ENCODE data around the gene SQOR. TPM values are rescaled to one million over a fixed set of nuclear protein-coding genes. Genes with fewer than 3 reads are reported as not detected.

Gene SQOR
- total and polyA plus RNA-seq, 2 of the 4 experiments (the other 2 are of a cell fraction), result 22.1 to 40.3 TPM

DNA sequence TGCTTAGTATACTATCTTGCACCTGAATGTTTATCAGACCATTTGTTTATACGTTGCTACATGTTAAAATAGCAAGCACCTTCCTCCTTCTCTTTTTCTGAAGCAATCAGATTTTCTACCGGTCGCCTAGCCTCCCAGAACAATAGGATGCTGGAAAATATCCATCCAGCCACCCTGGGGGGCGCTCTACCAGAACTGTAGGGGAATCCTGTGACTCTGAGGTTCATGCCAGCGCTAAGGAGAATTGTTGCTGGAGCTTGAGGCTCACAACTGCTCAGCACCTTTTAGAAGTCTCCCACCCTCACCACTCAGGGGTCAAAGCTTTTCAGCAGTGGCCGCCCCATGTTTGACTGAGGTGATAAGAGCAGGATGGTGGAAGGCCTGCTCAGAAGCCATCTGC is 27.5 kb downstream of the SQOR start:
- CTCF ChIA-PET, result no interaction called here

More for the DNA sequence above, 27.5 kb downstream of the SQOR start:
- Histone ChIP-seq H3K4ac (ENCODE audit: low read depth, low read length) (no peak overlapping the region), H4K5ac (ENCODE audit: low read depth, low read length) (no peak overlapping the region), H3K27ac (ENCODE audit: insufficient read depth, low read length) (no peak overlapping the region), H3K27me3 (ENCODE audit: control insufficient read depth, insufficient read depth, low read length) (no peaks in the 10 kb centered on the region), H2AK5ac (ENCODE audit: low read depth, low read length) (no peak overlapping the region), H3K4me1 (ENCODE audit: control insufficient read depth, insufficient read depth, low read length) (peaks cover 3% of the 10 kb centered on the region), H2AK9ac (replicated peaks; ENCODE audit: low read depth, low read length, poor library complexity) (peak overlapping the region; percentile 62), H4K91ac (ENCODE audit: insufficient read depth, low read depth, low read length) (no peak overlapping the region), H3K79me1 (ENCODE audit: low read depth in 1 of 2, low read length in 2 of 2) (no peaks in the 10 kb centered on the region; a peak in 1 of 4 replicates), H2BK120ac (ENCODE audit: low read depth, low read length) (no peak overlapping the region), H4K8ac (ENCODE audit: low read depth in 2 of 2, low read length in 2 of 2) (no peak overlapping the region), H3K18ac (ENCODE audit: low read depth, low read length) (no peak overlapping the region), H2BK20ac (ENCODE audit: low read depth, low read length) (no peak overlapping the region), H2AFZ (replicated peaks; ENCODE audit: low read length, poor library complexity) (peak overlapping the region; percentile 38), H2BK5ac (ENCODE audit: low read depth, low read length, poor library complexity, severe bottlenecking) (no peak overlapping the region), H4K20me1 (ENCODE audit: insufficient read depth, low read length) (no peaks in the 10 kb centered on the region), H3K9me1 (ENCODE audit: insufficient read depth, low read length) (no peaks in the 10 kb centered on the region), H3K14ac (replicated peaks; ENCODE audit: low read depth, low read length) (no peak overlapping the region), H3K56ac (ENCODE audit: extremely low read depth, insufficient read depth, low read length) (no peak overlapping the region), H2BK15ac (ENCODE audit: low read depth, low read length) (no peak overlapping the region), H3K23ac (ENCODE audit: low read depth, low read length) (no peak overlapping the region), H3K36me3 (ENCODE audit: control insufficient read depth, insufficient read depth, low read length) (peaks cover 7% of the 10 kb centered on the region; the same call in 1 of the 2 replicates), H3K9me3 (ENCODE audit: control insufficient read depth, insufficient read depth, low read length) (no peaks in the 10 kb centered on the region), H3K4me2 (ENCODE audit: low read depth, low read length) (no peak overlapping the region), H3K9ac (ENCODE audit: low read depth, low read length) (no peak overlapping the region), H3K4me3 (ENCODE audit: insufficient read depth, low read depth, low read length) (no peak overlapping the region)
- in situ Hi-C loops (cut with MboI; ENCODE audit: low sequenced_read_pairs) (no loop called here), intact Hi-C loops (cut with micrococcal nuclease) (no loop called here), dilution Hi-C loops (cut with HindIII; ENCODE audit: low sequenced_read_pairs, unreplicated experiment) (no loop called here)
- TF ChIP-seq RCOR1 (IDR thresholded peaks at IDR 0.05; ENCODE audit: insufficient replicate concordance, low read length), result no peak
- TF ChIP-seq RAD21 (IDR thresholded peaks at IDR 0.05; ENCODE audit: low read length), result no peak
- TF ChIP-seq, protein P1, sequence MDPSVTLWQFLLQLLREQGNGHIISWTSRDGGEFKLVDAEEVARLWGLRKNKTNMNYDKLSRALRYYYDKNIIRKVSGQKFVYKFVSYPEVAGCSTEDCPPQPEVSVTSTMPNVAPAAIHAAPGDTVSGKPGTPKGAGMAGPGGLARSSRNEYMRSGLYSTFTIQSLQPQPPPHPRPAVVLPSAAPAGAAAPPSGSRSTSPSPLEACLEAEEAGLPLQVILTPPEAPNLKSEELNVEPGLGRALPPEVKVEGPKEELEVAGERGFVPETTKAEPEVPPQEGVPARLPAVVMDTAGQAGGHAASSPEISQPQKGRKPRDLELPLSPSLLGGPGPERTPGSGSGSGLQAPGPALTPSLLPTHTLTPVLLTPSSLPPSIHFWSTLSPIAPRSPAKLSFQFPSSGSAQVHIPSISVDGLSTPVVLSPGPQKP (IDR thresholded peaks at IDR 0.05; ENCODE audit: borderline replicate concordance, low read depth, low read length), result no peak
- TF ChIP-seq, protein P2, sequence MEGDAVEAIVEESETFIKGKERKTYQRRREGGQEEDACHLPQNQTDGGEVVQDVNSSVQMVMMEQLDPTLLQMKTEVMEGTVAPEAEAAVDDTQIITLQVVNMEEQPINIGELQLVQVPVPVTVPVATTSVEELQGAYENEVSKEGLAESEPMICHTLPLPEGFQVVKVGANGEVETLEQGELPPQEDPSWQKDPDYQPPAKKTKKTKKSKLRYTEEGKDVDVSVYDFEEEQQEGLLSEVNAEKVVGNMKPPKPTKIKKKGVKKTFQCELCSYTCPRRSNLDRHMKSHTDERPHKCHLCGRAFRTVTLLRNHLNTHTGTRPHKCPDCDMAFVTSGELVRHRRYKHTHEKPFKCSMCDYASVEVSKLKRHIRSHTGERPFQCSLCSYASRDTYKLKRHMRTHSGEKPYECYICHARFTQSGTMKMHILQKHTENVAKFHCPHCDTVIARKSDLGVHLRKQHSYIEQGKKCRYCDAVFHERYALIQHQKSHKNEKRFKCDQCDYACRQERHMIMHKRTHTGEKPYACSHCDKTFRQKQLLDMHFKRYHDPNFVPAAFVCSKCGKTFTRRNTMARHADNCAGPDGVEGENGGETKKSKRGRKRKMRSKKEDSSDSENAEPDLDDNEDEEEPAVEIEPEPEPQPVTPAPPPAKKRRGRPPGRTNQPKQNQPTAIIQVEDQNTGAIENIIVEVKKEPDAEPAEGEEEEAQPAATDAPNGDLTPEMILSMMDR (conservative IDR thresholded peaks at IDR 0.05; ENCODE audit: low read depth, low read length), result no peak
- no peak for TF ChIP-seq FOS (IDR thresholded peaks at IDR 0.05; ENCODE audit: low read depth, low read length)
- no peak for TF ChIP-seq MAZ (IDR thresholded peaks at IDR 0.05; ENCODE audit: borderline replicate concordance, low read depth, low read length)
- no peak for TF ChIP-seq MAFK (IDR thresholded peaks at IDR 0.05; ENCODE audit: low read depth, low read length)
- TF ChIP-seq MXI1 (IDR thresholded peaks at IDR 0.05; ENCODE audit: borderline replicate concordance, low read depth, low read length), result no peak
- TF ChIP-seq NFE2L2 (IDR thresholded peaks at IDR 0.05; ENCODE audit: low read depth, low read length), result no peak
- no peak for TF ChIP-seq USF2 (IDR thresholded peaks at IDR 0.05; ENCODE audit: low read depth, low read length)
- no peak for TF ChIP-seq BHLHE40 (IDR thresholded peaks at IDR 0.05; ENCODE audit: low read depth, low read length)
- no peak for TF ChIP-seq CHD1 (IDR thresholded peaks at IDR 0.05; ENCODE audit: low read depth, low read length)
- TF ChIP-seq POLR2A (IDR thresholded peaks at IDR 0.05; ENCODE audit: low read depth, low read length), result no peak
- DNase-seq, result no peak
- WGBS, 2 experiments (ENCODE audit: extremely low coverage in 2 of 2, insufficient read length in 1 of 2), result 71% methylated on average over 1 of the region's 6 CpGs; no CpG with 5 or more reads in 1 of the 2 experiments
- ATAC-seq (ENCODE audit: low read depth), result no peak
- POLR2A ChIA-PET (ENCODE audit: unreplicated experiment), result no interaction called here
- BruUV-seq (replicated peaks), result no TSS peak

Measured in IMR-90 (cell line).